H7 (cell line): ENCODE measurements around the gene BRD7. TPM values are rescaled to one million over a fixed set of nuclear protein-coding genes. Genes with fewer than 3 reads are reported as not detected.

ENCODE experiments used
- DNase-seq: peaks from one replicate; pipeline ENCODE4 v3.0.0; 2012
- H3K27me3 ChIP-seq: 2 replicates; pipeline ENCODE4 v1.6.0; 2011; ENCODE audit warnings: mild to moderate bottlenecking, low read length; ENCODE audit not compliant: control insufficient read depth, insufficient read depth
- H3K36me3 ChIP-seq: replicated peaks from 2 replicates; pipeline ENCODE4 v1.5.1; 2011; ENCODE audit warnings: low read length; ENCODE audit not compliant: control insufficient read depth, insufficient read depth
- H3K4me3 ChIP-seq: 2 replicates; pipeline ENCODE4 v1.5.1; 2011; ENCODE audit warnings: low read depth, mild to moderate bottlenecking, control low read depth, low read length, moderate library complexity; ENCODE audit not compliant: insufficient read depth
- total RNA-seq: library from RNA; depleted of rRNA; stranded (reverse); fragments of >200 nt; shearing (Covaris generic); gene quantifications from 2 replicates; pipeline ENCODE4 v1.2.3, GENCODE V29; 2014; rRNA removed

Gene BRD7
- 86.5 and 121 TPM in 2 replicates for total RNA-seq

DNA sequence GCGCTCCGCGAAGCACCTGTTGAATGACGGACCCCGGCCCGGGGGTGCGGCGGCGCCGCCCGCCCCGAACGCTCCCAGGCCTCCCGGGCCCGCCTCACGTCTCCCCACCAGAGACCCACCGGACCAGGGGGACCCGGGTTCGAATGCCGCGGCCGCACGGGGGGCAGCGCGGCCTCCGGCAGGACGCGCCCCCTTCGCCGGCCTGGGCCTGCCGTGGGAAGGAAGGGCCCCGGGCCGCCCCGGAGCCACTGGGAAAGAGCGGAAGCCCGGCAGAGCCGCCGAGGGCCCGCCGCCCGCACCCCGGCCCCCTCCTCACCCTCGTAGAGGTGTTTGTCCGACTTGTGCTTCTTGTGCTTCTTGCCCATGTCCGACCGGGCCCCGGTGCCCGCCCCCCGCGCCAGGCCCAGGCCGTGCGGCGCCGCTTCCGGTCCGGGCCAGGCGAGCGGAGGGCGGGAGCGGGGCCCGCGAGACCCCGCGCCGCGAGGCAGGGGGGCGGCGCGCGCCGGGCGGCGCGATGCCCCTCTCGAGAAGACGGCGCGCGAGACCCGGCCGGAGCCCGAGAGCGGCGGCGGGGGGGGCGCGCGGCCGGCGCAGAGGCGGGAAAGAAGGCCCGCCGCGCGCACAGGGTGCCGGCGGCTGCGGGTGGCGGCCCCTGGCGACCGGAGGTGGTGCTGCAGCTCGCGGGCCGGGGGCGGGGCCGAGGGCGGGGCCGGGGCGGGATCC lies at the start of gene BRD7:
BRD7 (minus strand) TSS at position 579 of the 723 bp plus-strand sequence; CDS start at position 365, 214 bp downstream.
- peak; percentile 96 for DNase-seq
- Histone ChIP-seq H3K4me3 (peak within 1 kb of the TSS; percentile 73), H3K27me3 (no peaks in the 10 kb centered on the region), H3K36me3 (peaks cover 11% of the 10 kb centered on the region)

DNA sequence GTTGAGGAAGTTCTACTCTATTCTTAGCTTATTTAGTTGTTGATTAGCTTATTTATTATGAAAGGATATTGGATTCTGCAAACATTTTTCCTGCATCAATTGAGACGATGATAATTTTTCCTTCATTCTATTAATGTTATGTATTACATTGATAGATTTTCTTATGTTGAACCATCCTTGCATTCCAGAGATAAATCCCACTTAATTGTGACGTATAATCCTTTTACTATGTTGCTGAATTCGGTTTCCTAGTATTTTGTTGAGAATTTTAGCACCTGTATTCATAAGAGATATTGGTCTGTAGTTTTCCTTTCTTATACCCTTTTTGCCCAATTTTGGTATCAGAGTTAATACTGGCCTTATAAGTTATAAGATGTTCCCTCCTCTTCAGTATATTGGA lies 47.6 kb upstream of the BRD7 start:
- H3K36me3 ChIP-seq: no peaks in the 10 kb centered on the region
- H3K27me3 ChIP-seq: no peaks in the 10 kb centered on the region
- DNase-seq: no peak
- H3K4me3 ChIP-seq: no peak overlapping the region

DNA sequence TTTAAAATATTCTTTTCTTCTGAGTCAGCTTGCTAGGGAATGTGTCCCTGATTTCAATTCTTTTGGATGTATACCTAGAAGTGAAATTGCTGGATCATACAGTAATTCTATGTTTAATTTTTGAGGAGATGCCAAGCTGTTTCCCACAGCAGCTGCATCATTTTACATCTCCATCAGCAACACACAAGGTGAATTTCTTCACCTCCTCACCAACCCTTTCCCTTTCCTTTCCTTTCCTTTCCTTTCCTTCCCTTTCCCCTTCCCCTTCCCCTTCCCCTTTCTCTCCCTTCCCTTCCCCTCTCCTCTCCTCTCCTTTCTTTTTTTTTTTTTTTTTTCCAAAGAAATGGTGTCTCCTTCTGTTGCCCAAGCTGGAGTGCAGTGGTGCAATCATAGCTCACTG lies 45.4 kb upstream of the BRD7 start:
- Histone ChIP-seq H3K27me3 (no peaks in the 10 kb centered on the region), H3K4me3 (no peak overlapping the region), H3K36me3 (no peaks in the 10 kb centered on the region)
- DNase-seq: no peak

DNA sequence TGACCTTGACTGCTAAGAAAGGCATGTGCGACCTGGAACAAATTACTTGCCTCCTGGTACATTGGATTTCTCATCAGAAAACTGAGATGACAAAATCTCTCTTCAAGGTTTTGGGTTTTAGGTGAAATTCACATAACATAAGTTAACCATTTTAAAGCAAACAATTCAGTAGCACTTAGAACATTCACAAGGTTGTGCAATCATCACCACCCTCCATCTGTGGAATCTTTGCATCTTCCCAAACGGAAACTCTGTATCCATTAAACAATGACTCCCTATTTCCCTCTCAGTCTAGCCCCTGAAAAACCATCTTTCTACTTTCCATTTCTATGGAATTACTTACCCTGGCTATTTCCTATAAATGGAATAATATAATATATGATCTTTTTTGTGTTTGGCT lies 42.2 kb upstream of the BRD7 start:
- Histone ChIP-seq H3K4me3 (no peak overlapping the region), H3K27me3 (no peaks in the 10 kb centered on the region)
- no peak for DNase-seq

DNA sequence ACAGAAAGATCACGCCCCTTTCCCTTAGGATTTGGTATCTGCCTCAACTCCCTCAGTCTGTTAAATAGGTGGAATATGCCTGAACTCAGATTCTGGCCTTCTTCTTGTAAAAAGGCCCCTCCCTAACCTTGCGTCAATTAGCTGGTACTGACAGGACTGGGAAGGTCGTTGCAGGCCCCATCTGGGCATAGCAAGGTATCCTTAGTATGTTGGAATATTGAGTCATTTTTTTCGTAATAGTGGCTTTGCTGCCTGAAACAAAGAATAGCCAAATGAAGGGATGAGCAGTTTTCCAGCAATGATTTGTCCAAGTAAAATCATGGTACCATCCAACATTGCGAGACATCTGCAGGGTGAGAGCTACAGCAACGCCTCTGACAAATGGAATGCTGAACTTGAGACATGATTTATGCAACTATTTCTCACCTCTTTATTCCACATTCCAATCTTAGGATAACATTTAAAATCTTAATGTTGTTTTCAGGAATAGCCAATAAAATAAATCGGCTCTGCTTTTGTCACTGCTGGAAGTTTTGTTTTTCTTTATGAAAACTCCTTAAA lies 39.3 kb upstream of the BRD7 start:
- H3K27me3 ChIP-seq: no peaks in the 10 kb centered on the region
- no peak overlapping the region for H3K4me3 ChIP-seq
- H3K36me3 ChIP-seq: no peaks in the 10 kb centered on the region
- DNase-seq: no peak

More for the DNA sequence above, 42.2 kb upstream of the BRD7 start:
- H3K36me3 ChIP-seq: no peaks in the 10 kb centered on the region

DNA sequence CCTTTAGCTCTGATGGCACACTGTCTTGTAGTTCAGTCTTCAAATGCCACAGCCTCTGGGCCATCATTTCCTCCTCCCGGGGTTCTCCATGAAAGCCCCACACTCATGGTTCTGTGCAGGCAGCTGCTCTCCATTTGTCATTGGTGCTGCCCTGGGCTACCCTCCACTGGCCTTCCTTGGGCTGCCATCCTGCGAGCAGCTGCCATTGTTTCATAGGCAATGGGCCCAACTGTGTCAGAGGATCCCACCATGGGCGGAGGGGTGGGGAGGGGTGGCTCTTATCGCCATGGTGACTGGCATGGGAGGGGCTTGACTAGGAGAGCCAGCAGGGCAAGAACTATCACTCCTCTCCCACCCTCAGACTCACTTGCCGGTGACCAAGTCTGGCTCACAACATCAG lies 38.6 kb upstream of the BRD7 start:
- Histone ChIP-seq H3K36me3 (no peaks in the 10 kb centered on the region), H3K4me3 (no peak overlapping the region), H3K27me3 (no peaks in the 10 kb centered on the region)
- peak; percentile 71 for DNase-seq

DNA sequence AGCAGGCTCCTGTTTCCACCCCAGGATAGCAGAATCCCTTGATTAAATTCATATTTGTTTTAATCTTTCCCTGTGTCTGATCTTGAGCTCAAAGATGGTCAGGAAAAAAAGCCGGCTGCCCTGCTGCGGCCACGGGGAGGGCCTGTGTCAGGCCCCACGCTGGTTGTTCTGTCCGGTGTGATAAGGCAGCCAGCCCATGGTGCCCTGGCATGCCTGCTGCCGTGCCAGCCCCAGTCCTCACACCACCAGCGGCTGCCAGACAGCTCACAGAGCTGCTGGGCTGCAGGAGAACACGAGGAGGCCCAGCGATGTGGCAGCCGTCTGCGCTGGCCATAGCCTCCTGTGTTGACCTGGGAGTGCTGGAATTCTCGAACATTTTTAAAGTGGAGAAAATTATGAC lies 34.7 kb upstream of the BRD7 start:
- DNase-seq: no peak
- Histone ChIP-seq H3K27me3 (no peaks in the 10 kb centered on the region), H3K4me3 (no peak overlapping the region), H3K36me3 (no peaks in the 10 kb centered on the region)

DNA sequence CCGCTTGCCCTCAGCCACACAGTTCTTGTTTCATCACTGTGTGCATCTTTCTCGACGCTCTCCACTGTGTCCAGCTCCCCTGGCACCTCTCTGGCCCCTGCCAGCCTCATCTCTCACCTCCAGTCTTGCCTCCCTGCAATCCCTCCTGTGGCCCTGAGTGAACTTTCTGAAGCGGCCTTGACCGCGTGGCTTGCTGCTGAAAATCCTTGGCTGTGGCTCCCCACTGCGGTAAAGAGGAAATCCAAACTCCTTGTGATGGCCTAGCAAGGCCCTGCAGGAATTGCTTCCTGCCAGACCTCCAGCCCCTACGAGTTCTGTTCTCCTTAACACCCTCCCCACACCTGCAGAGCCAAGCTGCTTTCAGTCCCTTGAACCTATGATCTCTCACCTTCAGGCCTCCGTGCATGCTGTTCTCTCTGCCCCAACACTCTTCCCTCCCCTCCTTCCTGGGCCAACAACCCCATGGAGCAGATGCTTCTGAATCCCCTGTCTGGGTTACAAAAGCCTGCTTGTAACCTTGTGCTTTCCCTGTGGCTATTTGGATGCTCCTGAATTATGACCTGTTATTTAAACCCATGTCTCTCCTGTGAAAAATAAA lies 33.6 kb upstream of the BRD7 start:
- no peak for DNase-seq
- Histone ChIP-seq H3K4me3 (no peak overlapping the region), H3K36me3 (no peaks in the 10 kb centered on the region), H3K27me3 (no peaks in the 10 kb centered on the region)

DNA sequence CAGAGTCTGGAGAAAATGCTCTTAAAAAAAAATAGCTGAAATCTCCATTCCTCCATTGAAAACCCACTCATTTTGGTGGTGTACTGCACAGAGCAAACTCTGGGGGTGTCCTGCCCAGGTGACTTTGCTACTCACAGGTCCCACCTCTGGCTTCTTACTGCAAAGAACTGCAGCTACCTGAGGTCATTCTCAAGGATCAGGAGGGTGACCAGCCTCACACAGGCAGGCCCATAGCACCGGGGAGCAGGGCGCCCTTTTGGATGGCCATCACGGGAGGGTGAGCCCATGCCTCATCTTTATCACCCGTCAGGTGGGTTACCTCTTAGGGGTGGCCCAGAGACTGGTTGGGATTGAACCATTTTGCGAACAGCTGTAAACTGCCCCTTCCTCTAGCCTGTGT lies 32.6 kb upstream of the BRD7 start:
- H3K36me3 ChIP-seq: no peaks in the 10 kb centered on the region
- H3K4me3 ChIP-seq: no peak overlapping the region
- no peaks in the 10 kb centered on the region for H3K27me3 ChIP-seq

DNA sequence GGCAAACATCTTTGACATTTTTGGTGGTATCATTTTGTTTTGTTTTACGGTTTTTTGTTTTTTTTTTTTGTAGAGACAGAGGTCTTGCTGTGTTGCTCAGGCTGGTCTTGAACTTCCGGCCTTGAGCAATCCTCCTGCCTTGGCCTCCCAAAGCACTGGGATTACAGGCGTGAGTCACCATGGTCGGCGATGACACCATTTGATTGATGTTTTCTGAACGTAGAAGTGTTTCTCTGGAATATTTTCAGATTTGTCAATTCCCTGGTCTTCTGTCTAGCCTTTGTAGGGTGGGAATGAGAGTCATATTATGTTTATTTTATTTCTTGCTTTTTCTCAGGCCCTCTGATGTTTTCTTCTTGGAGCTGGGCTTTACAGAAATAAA lies 32.2 kb upstream of the BRD7 start:
- no peak for DNase-seq

More for the DNA sequence above, 32.6 kb upstream of the BRD7 start:
- DNase-seq: no peak

DNA sequence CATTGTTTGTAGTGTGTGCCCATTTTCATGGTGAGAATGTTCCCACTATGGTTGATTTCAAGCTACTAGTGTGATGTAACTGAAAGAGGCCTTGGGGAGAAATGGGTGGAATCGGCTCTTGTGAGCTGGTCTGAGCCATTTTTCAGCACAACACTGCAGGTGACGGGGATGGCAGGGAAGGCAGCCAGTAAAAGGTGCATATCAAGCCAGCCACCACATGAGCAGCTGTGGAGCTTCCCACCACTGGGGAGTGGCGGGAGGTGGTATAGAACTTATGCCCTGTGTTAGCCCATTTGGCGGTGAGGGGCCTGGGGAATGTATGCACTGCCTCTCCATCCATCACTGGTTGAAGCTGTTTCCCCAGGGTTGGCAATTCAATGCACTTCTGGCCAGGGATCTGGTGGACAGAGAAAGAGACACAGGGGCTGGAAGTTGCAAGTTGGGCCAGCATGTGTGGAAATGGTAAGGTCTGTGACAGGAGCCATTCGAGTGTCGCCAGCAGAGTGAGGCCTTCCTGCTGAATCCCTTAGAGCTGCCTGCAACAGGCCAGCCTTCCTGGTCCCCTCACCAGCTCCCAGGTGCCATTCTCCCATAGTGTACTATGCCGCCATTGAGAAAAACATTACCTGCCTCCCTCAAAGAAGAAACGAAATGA lies 31.7 kb upstream of the BRD7 start:
- no peak for DNase-seq
- H3K27me3 ChIP-seq: no peaks in the 10 kb centered on the region
- no peak overlapping the region for H3K4me3 ChIP-seq
- H3K36me3 ChIP-seq: no peaks in the 10 kb centered on the region

More for the DNA sequence above, 32.2 kb upstream of the BRD7 start:
- Histone ChIP-seq H3K36me3 (no peaks in the 10 kb centered on the region), H3K27me3 (no peaks in the 10 kb centered on the region), H3K4me3 (no peak overlapping the region)

DNA sequence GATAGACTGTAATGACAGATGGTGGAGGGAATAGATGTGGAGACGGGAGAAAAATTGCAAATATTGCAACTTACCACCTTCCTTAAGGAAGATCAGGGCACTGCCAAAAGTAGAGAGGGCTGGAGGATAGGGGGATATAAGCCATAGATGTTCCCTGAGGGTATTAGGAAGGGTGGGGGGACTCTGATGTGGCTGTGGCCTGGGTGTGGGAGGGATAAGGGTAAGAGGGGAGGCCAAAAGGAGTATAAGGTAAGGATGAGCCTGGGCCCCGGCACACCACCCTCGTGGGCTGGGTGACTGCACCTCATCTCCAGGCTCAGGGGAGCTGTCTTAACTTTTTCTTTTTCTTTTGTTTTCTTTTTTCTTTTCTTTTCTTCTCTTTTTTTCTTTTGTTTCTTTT lies 30.6 kb upstream of the BRD7 start:
- DNase-seq: no peak
- no peak overlapping the region for H3K4me3 ChIP-seq
- H3K36me3 ChIP-seq: no peaks in the 10 kb centered on the region

DNA sequence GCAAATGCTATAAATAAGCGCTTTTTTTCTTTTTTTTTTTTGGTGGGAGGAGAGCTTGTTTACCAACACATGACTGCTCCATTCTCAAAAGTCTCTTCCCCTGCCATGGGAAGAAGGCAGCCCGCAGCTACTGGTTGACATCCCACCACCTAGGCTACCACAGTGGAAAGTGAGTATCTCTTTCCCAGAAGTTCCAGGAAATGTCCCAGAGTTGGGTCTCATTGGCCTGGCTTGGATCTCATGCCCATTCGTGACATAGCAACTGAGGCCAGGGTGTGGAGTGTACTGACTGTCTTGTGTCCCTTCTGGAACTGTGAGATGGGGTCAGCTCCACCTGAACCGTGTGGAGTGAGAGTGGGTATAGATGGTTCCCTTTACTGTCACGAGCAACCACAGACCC lies 29.5 kb upstream of the BRD7 start:
- Histone ChIP-seq H3K27me3 (no peaks in the 10 kb centered on the region), H3K4me3 (no peak overlapping the region), H3K36me3 (no peaks in the 10 kb centered on the region)
- DNase-seq: no peak

More for the DNA sequence above, 30.6 kb upstream of the BRD7 start:
- no peaks in the 10 kb centered on the region for H3K27me3 ChIP-seq

DNA sequence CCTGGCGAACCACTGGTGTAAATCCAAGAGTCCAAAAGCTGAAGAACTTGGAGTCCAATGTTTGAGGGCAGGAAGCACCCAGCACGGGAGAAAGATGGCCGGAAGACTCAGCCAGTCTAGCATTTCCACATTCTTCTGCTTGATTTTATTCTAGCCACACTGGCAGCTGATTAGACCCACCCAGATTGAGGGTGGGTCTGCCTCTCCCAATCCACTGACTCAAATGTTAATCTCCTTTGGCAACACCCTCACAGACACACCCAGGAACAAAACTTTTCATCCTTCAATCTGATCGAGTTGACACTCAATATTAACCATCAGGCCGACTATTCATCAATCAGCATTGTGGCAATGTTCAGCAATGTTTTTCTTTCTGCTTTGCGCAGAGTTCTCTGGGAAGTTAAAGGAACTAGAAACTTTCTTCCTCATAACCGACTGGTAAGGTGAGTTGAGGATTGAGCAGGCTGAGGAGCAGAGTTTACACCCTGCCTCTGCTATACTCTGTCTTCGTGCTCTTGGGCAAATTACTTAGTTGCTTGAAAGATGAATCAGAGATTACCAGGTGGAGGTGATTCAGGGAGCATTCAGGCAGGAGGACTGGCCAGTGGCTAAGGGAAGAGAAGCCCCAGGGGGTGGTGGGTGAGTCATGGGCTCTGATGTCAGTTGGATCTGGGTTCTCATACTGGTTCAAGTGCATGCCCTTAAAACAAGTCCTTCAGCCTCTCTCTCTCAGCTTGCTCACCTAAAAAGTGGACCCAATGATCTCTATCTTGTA lies 28.2 kb upstream of the BRD7 start:
- Histone ChIP-seq H3K27me3 (no peaks in the 10 kb centered on the region), H3K4me3 (no peak overlapping the region), H3K36me3 (no peaks in the 10 kb centered on the region)
- no peak for DNase-seq
